ENCODE measurements around the gene LRRC75A. TPM values are rescaled to one million over a fixed set of nuclear protein-coding genes. Genes with fewer than 3 reads are reported as not detected.
A peak's percentile ranks its signal among the peaks of the same experiment; 100 is the strongest.

The LRRC75A gene
- total RNA-seq, 1 experiment from 2014 or later, result 15.8 TPM

DNA sequence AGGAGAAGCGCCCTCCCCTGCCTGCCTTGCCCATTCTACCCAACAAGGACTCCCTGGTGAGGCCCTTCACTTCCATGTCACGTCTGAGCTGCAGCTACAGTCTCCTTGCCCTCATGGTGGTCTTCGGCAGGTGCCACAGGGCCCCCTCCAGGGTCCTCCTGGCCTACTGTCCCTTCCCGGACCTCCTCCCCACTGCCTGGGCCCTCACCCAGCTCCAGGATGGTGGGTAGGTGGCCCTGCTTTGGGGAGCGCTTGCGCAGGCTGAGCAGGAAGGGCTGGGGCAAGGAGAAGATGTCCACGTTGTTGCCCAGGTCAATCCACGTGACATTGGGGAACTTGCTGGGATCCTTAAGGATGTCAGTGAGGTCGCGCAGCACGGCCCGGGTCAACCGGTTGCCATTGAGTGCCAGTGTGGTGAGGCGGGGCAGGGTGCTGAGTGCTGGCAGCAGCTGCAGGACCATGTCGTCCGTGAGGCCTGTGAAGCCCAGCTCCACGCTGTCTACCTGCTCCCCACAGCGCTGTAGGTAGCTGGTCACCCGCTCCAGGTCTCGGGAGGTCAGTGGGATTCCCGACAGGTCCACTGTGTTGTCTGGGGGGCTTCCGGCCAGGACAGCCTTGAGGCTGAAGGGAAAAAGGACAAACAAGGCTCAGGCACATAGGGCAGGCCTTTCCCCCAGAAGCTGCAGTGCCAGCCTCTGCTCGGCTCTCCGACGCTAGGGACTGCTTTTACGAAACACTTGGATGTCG is 48.3 kb downstream of the LRRC75A start:
- no peaks in the 10 kb centered on the region for H3K9me3 ChIP-seq (ENCODE audit: insufficient read depth, low read depth)
- peaks cover 43% of the 10 kb centered on the region for H3K79me2 ChIP-seq (ENCODE audit: low read depth)
- H3K27ac ChIP-seq, result peak overlapping the region; percentile 88; the same call in 1 of the 2 replicates
- H3F3A ChIP-seq (ENCODE audit: insufficient read depth, low read depth), result peaks cover 65% of the 10 kb centered on the region
- CTCF ChIA-PET, result interaction anchor here (0.6 kb wide), 1 partner anchor 8 kb away, joined by 19 read pairs; no protein-coding TSS in a partner anchor
- H3K27me3 ChIP-seq (ENCODE audit: insufficient read depth, low read depth), result no peaks in the 10 kb centered on the region
- POLR2A ChIA-PET (ENCODE audit: unreplicated experiment), result interaction anchor here (0.7 kb wide), 1 partner anchor 307 kb away, joined by 4 read pairs; no protein-coding TSS in a partner anchor
- H3K4me2 ChIP-seq, result no peak overlapping the region
- TF ChIP-seq EZH2 (IDR thresholded peaks at IDR 0.05; ENCODE audit: low read depth), result no peak
- TF ChIP-seq CTCF (conservative IDR thresholded peaks at IDR 0.05), result no peak
- no peak overlapping the region for H2AFZ ChIP-seq
- intact Hi-C loops (cut with micrococcal nuclease; ENCODE audit: unreplicated experiment), result no loop called here
- peaks cover 49% of the 10 kb centered on the region for H4K20me1 ChIP-seq (ENCODE audit: insufficient read depth)
- no TSS peak for BruUV-seq (replicated peaks)
- peaks cover 20% of the 10 kb centered on the region for H3K4me1 ChIP-seq (replicated peaks; ENCODE audit: insufficient read depth)
- peaks cover 41% of the 10 kb centered on the region for H3K36me3 ChIP-seq (ENCODE audit: low read depth)
- no peak for DNase-seq
- no peaks in the 10 kb centered on the region for H3K9me2 ChIP-seq (ENCODE audit: insufficient read depth)
- H3K4me3 ChIP-seq, result no peak overlapping the region

DNA sequence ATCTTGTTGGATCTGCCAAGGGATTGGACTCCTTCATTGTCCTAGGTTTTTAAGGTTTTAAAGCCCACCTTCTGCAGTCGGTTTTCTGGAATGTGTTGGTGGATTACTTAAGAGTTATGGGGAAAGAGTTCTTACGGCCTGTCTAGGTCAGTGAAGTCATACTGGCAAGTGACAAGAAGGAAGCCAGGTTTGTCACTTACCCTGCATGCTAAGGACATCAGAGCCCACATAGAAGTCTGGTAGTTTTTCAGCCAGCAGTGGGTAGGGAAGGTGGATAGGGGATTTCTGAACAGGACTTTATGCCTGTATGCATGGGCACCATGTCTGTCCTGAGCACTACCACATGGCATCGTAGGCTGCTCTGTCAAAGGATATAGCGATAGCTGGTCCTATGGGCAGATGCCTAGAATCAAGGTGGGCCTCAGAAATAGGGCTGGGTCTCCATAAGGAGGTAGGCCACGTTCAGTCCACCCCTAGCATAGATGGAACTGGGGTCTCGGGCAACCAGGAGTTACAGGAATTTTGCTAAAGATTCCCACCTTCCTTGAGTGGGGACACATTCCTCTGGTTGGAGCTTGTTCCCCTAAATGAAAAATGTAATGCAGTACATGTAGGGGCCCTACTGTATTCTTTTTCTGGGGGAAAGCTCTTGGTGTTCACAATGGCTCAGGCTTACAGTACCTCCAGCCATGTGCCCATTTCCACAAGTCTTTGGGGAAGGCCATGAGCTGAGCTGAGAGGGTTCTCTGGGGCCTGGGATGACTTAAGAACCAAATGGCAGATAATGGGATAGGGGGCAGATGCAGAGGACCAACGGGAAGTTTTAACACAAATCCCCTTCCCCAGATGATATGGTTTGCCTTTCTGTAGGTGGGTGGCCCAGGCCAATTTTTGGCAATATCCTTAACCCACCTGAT is 49.1 kb downstream of the LRRC75A start:
- no TSS peak for BruUV-seq (replicated peaks)
- peaks cover 43% of the 10 kb centered on the region for H3K79me2 ChIP-seq (ENCODE audit: low read depth)
- intact Hi-C loops (cut with micrococcal nuclease; ENCODE audit: unreplicated experiment), result no loop called here
- H3K27ac ChIP-seq, result peak overlapping the region; percentile 88
- H3F3A ChIP-seq (ENCODE audit: insufficient read depth, low read depth), result peaks cover 70% of the 10 kb centered on the region
- POLR2A ChIA-PET (ENCODE audit: unreplicated experiment), result interaction anchor here (0.6 to 0.7 kb wide), 3 partner anchors 35 to 1905 kb away, joined by 4 read pairs; no protein-coding TSS in a partner anchor
- peak overlapping the region; percentile 98; the same call in 1 of the 2 replicates for H3K4me3 ChIP-seq
- peaks cover 41% of the 10 kb centered on the region for H3K36me3 ChIP-seq (ENCODE audit: low read depth)
- no peak overlapping the region for H2AFZ ChIP-seq
- no peaks in the 10 kb centered on the region for H3K9me3 ChIP-seq (ENCODE audit: insufficient read depth, low read depth)
- H4K20me1 ChIP-seq (ENCODE audit: insufficient read depth), result peaks cover 45% of the 10 kb centered on the region
- H3K27me3 ChIP-seq (ENCODE audit: insufficient read depth, low read depth), result no peaks in the 10 kb centered on the region
- CTCF ChIA-PET, result interaction anchor here (0.6 kb wide), 1 partner anchor 9 kb away, joined by 19 read pairs; no protein-coding TSS in a partner anchor
- H3K4me1 ChIP-seq (replicated peaks; ENCODE audit: insufficient read depth), result peaks cover 20% of the 10 kb centered on the region
- no peaks in the 10 kb centered on the region for H3K9me2 ChIP-seq (ENCODE audit: insufficient read depth)
- peak overlapping the region; percentile 87; the same call in 1 of the 2 replicates for H3K4me2 ChIP-seq
- no peak for TF ChIP-seq CTCF (conservative IDR thresholded peaks at IDR 0.05)
- no peak for DNase-seq

DNA sequence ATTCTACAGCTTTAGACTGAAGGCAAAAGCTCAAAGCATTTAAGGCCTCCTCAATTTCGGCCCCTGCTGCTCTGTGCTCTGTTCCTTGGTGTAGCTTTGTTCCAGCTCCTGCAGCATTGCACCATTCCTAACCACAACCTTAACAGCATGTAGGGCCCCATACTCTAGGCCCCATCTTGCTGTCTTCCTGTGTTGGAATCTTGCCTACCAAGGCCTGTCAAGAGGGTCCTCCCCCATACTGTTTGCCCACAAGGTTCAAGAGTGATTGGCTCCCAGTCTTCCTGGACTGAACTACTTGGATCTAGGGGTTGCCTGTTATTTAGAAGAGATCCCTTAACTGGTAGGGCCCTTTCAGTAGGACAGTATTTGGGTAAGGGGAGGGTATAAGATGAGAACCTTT is 49.9 kb downstream of the LRRC75A start:
- Histone ChIP-seq H3K36me3 (ENCODE audit: low read depth) (peaks cover 41% of the 10 kb centered on the region), H3K27me3 (ENCODE audit: insufficient read depth, low read depth) (no peaks in the 10 kb centered on the region), H3K9me2 (ENCODE audit: insufficient read depth) (no peaks in the 10 kb centered on the region), H4K20me1 (ENCODE audit: insufficient read depth) (peaks cover 45% of the 10 kb centered on the region), H3K9me3 (ENCODE audit: insufficient read depth, low read depth) (no peaks in the 10 kb centered on the region), H3K4me2 (peak overlapping the region; percentile 87), H3K4me1 (replicated peaks; ENCODE audit: insufficient read depth) (peaks cover 20% of the 10 kb centered on the region), H2AFZ (no peak overlapping the region), H3K79me2 (ENCODE audit: low read depth) (peaks cover 43% of the 10 kb centered on the region), H3K4me3 (peak overlapping the region; percentile 98; the same call in 1 of the 2 replicates), H3F3A (ENCODE audit: insufficient read depth, low read depth) (peaks cover 70% of the 10 kb centered on the region), H3K27ac (peak overlapping the region; percentile 88)
- no peak for DNase-seq
- CTCF ChIA-PET, result interaction anchor here (0.8 kb wide), 1 partner anchor 78 kb away, joined by 4 read pairs; no protein-coding TSS in a partner anchor
- POLR2A ChIA-PET (ENCODE audit: unreplicated experiment), result interaction anchor here (0.6 kb wide), 3 partner anchors 34 to 1906 kb away, joined by 4 read pairs; no protein-coding TSS in a partner anchor
- TF ChIP-seq CTCF (conservative IDR thresholded peaks at IDR 0.05) (no peak), EZH2 (IDR thresholded peaks at IDR 0.05; ENCODE audit: low read depth) (no peak)
- intact Hi-C loops (cut with micrococcal nuclease; ENCODE audit: unreplicated experiment), result no loop called here
- BruUV-seq (replicated peaks), result no TSS peak
